Occipital lobe (tissue), 3 donors: ENCODE data around the gene BICD1. TPM values are rescaled to one million over a fixed set of nuclear protein-coding genes. Genes with fewer than 3 reads are reported as not detected.

ENCODE experiments used
- DNase-seq: peaks from one replicate; lab custom pipeline; 2025; lab: John Stamatoyannopoulos, UW
- small RNA-seq: library from RNA; depleted of rRNA; stranded (forward); fragments of <200 nt; gene quantifications from one replicate; pipeline ENCODE3, GENCODE V24; 2014
- total RNA-seq: library from RNA; depleted of rRNA; stranded (reverse); fragments of >200 nt; gene quantifications from one replicate; pipeline ENCODE4 v1.2.3, GENCODE V29; 2014

Gene BICD1
- total RNA-seq, 1 donor from 2014 or later = 52.1 TPM

DNA sequence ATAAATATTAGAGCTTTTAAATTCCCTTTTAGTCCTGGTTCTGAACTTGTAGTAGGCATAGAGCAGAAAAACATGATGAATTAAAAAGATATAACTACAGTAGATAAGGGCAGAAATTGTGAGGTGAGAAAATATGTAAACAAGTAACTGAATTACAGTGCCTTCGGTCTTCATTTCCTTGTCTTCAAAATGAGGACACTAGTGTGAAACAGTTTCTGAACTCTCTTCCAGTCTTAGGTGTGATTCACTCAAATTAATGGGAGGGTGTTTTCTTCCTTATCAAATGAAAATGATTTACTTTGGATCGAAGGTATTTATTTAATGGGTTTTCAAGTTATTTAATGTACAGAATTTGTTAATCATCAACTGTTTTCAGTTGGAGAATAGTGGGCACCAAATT, 294.2 kb downstream of the BICD1 start:
- DNase-seq = no peak

- no peak for DNase-seq
These were observed 295.5 kb downstream of the BICD1 start for GRCh38 chr12:32402170-32402569.

DNA sequence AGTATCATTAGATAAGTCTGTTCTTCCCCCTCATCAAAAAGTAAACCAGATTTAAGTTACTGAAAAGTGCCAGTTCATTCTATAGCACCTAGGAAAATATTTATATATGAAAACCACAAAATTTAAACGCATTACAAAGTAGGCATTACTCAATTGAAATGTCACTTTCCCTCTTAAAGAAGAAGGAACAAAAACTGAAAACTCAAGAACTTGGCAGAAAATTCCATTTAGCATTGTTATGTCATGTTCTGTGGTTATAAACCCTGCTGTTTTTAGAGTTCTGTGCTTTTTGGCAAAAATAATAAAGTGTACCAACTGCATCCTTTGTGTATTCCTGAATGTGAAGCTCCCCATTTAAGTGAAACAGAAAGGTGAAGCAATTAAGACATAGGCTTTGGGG, 296.3 kb downstream of the BICD1 start:
- DNase-seq = no peak

GRCh38 chr12:32407795-32408194, 301.1 kb downstream of the BICD1 start:
- no peak for DNase-seq

GRCh38 chr12:32413412-32413811, 306.8 kb downstream of the BICD1 start:
- no peak for DNase-seq

- DNase-seq = no peak
These were observed 311.6 kb downstream of the BICD1 start for GRCh38 chr12:32418221-32418620.

- DNase-seq = no peak
These were observed 312.4 kb downstream of the BICD1 start for GRCh38 chr12:32418903-32419519.

- DNase-seq = no peak
These were observed 312.9 kb downstream of the BICD1 start for GRCh38 chr12:32419520-32419960.

- no peak for DNase-seq
These were observed 313.7 kb downstream of the BICD1 start for GRCh38 chr12:32420356-32420755.

- no peak for DNase-seq
These were observed 316.9 kb downstream of the BICD1 start for GRCh38 chr12:32423559-32423958.

- no peak for DNase-seq
These were observed 324.4 kb downstream of the BICD1 start for GRCh38 chr12:32431025-32431424.

Small RNA genes lying within 50 kb of the gene (small RNA-seq; reads per million reads assigned to genes)
- gene AC048344.2 (not detected), gene AC048344.3 (not detected), gene RF00019 (not detected)

Other genes starting within 250 kb of the BICD1 start
- gene RESF1, start 147.4 kb upstream of the BICD1 start, total RNA-seq = 61.0 TPM